ENCODE data around the gene SMPD2.

GRCh38 chr6:109436041-109436440, 4.5 kb upstream of the SMPD2 start:
- TF ChIP-seq, protein P1, sequence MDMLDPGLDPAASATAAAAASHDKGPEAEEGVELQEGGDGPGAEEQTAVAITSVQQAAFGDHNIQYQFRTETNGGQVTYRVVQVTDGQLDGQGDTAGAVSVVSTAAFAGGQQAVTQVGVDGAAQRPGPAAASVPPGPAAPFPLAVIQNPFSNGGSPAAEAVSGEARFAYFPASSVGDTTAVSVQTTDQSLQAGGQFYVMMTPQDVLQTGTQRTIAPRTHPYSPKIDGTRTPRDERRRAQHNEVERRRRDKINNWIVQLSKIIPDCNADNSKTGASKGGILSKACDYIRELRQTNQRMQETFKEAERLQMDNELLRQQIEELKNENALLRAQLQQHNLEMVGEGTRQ (IDR thresholded peaks at IDR 0.05; ENCODE audit: low read depth, low read length): no peak
- TF ChIP-seq, protein P2, sequence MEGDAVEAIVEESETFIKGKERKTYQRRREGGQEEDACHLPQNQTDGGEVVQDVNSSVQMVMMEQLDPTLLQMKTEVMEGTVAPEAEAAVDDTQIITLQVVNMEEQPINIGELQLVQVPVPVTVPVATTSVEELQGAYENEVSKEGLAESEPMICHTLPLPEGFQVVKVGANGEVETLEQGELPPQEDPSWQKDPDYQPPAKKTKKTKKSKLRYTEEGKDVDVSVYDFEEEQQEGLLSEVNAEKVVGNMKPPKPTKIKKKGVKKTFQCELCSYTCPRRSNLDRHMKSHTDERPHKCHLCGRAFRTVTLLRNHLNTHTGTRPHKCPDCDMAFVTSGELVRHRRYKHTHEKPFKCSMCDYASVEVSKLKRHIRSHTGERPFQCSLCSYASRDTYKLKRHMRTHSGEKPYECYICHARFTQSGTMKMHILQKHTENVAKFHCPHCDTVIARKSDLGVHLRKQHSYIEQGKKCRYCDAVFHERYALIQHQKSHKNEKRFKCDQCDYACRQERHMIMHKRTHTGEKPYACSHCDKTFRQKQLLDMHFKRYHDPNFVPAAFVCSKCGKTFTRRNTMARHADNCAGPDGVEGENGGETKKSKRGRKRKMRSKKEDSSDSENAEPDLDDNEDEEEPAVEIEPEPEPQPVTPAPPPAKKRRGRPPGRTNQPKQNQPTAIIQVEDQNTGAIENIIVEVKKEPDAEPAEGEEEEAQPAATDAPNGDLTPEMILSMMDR (conservative IDR thresholded peaks at IDR 0.05; ENCODE audit: low read depth, low read length): no peak
- no peak for TF ChIP-seq RAD21 (IDR thresholded peaks at IDR 0.05; ENCODE audit: low read length)
- no peak for TF ChIP-seq POLR2A (IDR thresholded peaks at IDR 0.05; ENCODE audit: low read depth, low read length)
- TF ChIP-seq MAFK (IDR thresholded peaks at IDR 0.05; ENCODE audit: low read depth, low read length): no peak
- TF ChIP-seq CEBPB (IDR thresholded peaks at IDR 0.05; ENCODE audit: low read depth, low read length): no peak

All from IMR-90 (cell line).